Stimulated activated CD8-positive, alpha-beta memory T cell treated with anti-CD3 and anti-CD28 coated beads, Interleukin-12 subunit alpha, Interleukin-12 subunit beta, amount 100 ng/mL, for 1 hour (primary cell): Measurements from ENCODE around the gene NAMPT.
"Not testable (repeated sequence)": the region's sequence is repeated elsewhere in the genome, so short reads cannot be mapped to it uniquely, and the experiment has no call there.

ENCODE experiments used
- DNase-seq: peaks from one replicate; pipeline ENCODE4 v3.0.0-alpha.2; 2020; ENCODE audit warnings: low read depth

NAMPT gene

GRCh38 chr7:106284714-106285050, at the start of gene NAMPT:
Gene NAMPT, minus strand, starts transcription at chr7:106284983. Its CDS starts 99 bp downstream, at chr7:106284884.
- DNase-seq = no peak

GRCh38 chr7:106332201-106332600, 47.4 kb upstream of the NAMPT start:
- DNase-seq = no peak

- DNase-seq = no peak
These were observed 46.8 kb upstream of the NAMPT start for GRCh38 chr7:106331441-106332175.

GRCh38 chr7:106329971-106330733, 45.4 kb upstream of the NAMPT start:
- no peak for DNase-seq

- DNase-seq = no peak
These were observed 44.6 kb upstream of the NAMPT start for GRCh38 chr7:106329408-106329807.

GRCh38 chr7:106327538-106328481, 43.0 kb upstream of the NAMPT start:
- no peak for DNase-seq

- DNase-seq = no peak
These were observed 42.1 kb upstream of the NAMPT start for GRCh38 chr7:106326594-106327537.

- DNase-seq = not testable (repeated sequence)
These were observed 39.7 kb upstream of the NAMPT start for GRCh38 chr7:106324509-106324908.

- not testable (repeated sequence) for DNase-seq
These were observed 35.5 kb upstream of the NAMPT start for GRCh38 chr7:106320254-106320770.

- DNase-seq = no peak
These were observed 33.7 kb upstream of the NAMPT start for GRCh38 chr7:106318482-106318881.

- DNase-seq = no peak
These were observed 33.2 kb upstream of the NAMPT start for GRCh38 chr7:106317971-106318370.

- no peak for DNase-seq
These were observed 32.2 kb upstream of the NAMPT start for GRCh38 chr7:106316947-106317346.

GRCh38 chr7:106314875-106315274, 30.1 kb upstream of the NAMPT start:
- DNase-seq = no peak

- no peak for DNase-seq
These were observed 29.2 kb upstream of the NAMPT start for GRCh38 chr7:106313966-106314365.

GRCh38 chr7:106313456-106313901, 28.7 kb upstream of the NAMPT start:
- no peak for DNase-seq

- DNase-seq = no peak
These were observed 28.1 kb upstream of the NAMPT start for GRCh38 chr7:106312906-106313305.

- DNase-seq = no peak
These were observed 27.5 kb upstream of the NAMPT start for GRCh38 chr7:106312099-106312871.

GRCh38 chr7:106309362-106309761, 24.6 kb upstream of the NAMPT start:
- DNase-seq = no peak

GRCh38 chr7:106306256-106306655, 21.5 kb upstream of the NAMPT start:
- DNase-seq = no peak

- DNase-seq = no peak
These were observed 20.9 kb upstream of the NAMPT start for GRCh38 chr7:106305732-106306131.
